GM18909 (cell line): ENCODE results near the gene KLHL20.

Experiments used
- ATAC-seq: cut with Tn5 transposase; IDR thresholded peaks from one replicate; pipeline ENCODE4 v1.9.1; 2021; ENCODE audit warnings: mild to moderate bottlenecking; ENCODE audit not compliant: unreplicated experiment, poor library complexity

Gene KLHL20

DNA sequence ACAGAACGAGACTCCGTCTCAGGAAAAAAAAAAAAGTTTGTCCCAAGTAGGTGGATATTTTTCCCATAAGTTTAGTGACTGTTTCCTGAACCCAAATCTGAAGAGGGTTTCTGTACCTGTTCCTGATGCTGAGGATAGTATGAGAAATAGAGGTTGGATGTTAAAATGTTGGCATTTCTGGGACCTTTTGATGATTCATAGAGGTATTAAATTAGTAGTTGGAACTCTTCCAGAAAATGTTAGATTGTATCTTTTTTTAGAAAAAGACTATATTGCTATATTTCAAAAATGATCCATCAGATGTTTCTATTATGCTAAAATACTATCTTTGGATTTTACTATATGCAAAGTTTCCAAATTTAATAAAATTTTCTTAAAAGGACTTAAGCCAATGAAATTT lies 112.8 kb downstream of the KLHL20 start:
- ATAC-seq = no peak

DNA sequence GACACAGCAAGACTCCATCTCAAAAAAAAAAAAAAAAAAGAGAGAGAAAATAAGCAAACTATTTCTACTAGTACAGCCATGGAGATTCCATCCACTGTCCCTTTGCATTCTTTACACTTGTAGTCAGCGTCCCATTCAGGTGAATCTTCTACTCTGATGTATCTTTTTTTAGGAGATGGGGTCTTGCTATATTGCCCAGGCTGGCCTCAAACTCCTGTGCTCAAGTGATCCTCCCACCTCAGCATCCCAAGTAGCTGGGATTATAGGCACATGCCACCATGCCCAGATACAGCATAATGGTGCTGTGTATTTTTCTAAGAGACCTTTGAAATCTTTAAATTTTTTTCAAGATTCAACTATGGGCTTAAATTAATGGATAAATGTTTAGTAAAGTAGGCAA lies 118.0 kb downstream of the KLHL20 start:
- no peak for ATAC-seq
